Measurements from ENCODE around the gene EIF2S3.

Gene EIF2S3

GRCh38 chrX:24081661-24082154 lies 27.0 kb downstream of the EIF2S3 start:
- TF ChIP-seq GATA1 (IDR thresholded peaks at IDR 0.05; ENCODE audit: low read depth, low read length) (no peak), POLR2A (IDR thresholded peaks at IDR 0.05; ENCODE audit: low read length) (no peak)
- peak; percentile 77 to 81 for DNase-seq

- TF ChIP-seq POLR2A (IDR thresholded peaks at IDR 0.05; ENCODE audit: low read length) (no peak), GATA1 (IDR thresholded peaks at IDR 0.05; ENCODE audit: low read depth, low read length) (no peak)
- DNase-seq: no peak
These were observed 27.7 kb downstream of the EIF2S3 start for GRCh38 chrX:24082447-24082846.

GRCh38 chrX:24085101-24085500 lies 30.3 kb downstream of the EIF2S3 start:
- TF ChIP-seq GATA1 (IDR thresholded peaks at IDR 0.05; ENCODE audit: low read depth, low read length): no peak
- no peak for TF ChIP-seq POLR2A (IDR thresholded peaks at IDR 0.05; ENCODE audit: low read length)
- no peak for DNase-seq

GRCh38 chrX:24090300-24091200 lies 35.8 kb downstream of the EIF2S3 start:
- no peak for DNase-seq
- TF ChIP-seq POLR2A (IDR thresholded peaks at IDR 0.05; ENCODE audit: low read length): no peak
- no peak for TF ChIP-seq GATA1 (IDR thresholded peaks at IDR 0.05; ENCODE audit: low read depth, low read length)

GRCh38 chrX:24093746-24094145 lies 39.0 kb downstream of the EIF2S3 start:
- no peak for DNase-seq
- no peak for TF ChIP-seq POLR2A (IDR thresholded peaks at IDR 0.05; ENCODE audit: low read length)
- TF ChIP-seq GATA1 (IDR thresholded peaks at IDR 0.05; ENCODE audit: low read depth, low read length): no peak

GRCh38 chrX:24097741-24098260 lies 43.0 kb downstream of the EIF2S3 start:
- TF ChIP-seq POLR2A (IDR thresholded peaks at IDR 0.05; ENCODE audit: low read length) (no peak), GATA1 (IDR thresholded peaks at IDR 0.05; ENCODE audit: low read depth, low read length) (no peak)
- no peak for DNase-seq

- no peak for TF ChIP-seq GATA1 (IDR thresholded peaks at IDR 0.05; ENCODE audit: low read depth, low read length)
- no peak for TF ChIP-seq POLR2A (IDR thresholded peaks at IDR 0.05; ENCODE audit: low read length)
- no peak for DNase-seq
These were observed 44.2 kb downstream of the EIF2S3 start for GRCh38 chrX:24098932-24099331.

- TF ChIP-seq GATA1 (IDR thresholded peaks at IDR 0.05; ENCODE audit: low read depth, low read length): no peak
- TF ChIP-seq POLR2A (IDR thresholded peaks at IDR 0.05; ENCODE audit: low read length): no peak
- DNase-seq: no peak
These were observed 44.6 kb downstream of the EIF2S3 start for GRCh38 chrX:24099394-24099793.

GRCh38 chrX:24100713-24101112 lies 46.0 kb downstream of the EIF2S3 start:
- DNase-seq: peak; percentile 0 to 1
- TF ChIP-seq GATA1 (IDR thresholded peaks at IDR 0.05; ENCODE audit: low read depth, low read length) (no peak), POLR2A (IDR thresholded peaks at IDR 0.05; ENCODE audit: low read length) (no peak)

GRCh38 chrX:24110069-24110468 lies 55.3 kb downstream of the EIF2S3 start:
- TF ChIP-seq GATA1 (IDR thresholded peaks at IDR 0.05; ENCODE audit: low read depth, low read length) (no peak), POLR2A (IDR thresholded peaks at IDR 0.05; ENCODE audit: low read length) (no peak)
- no peak for DNase-seq

- no peak for DNase-seq
- TF ChIP-seq GATA1 (IDR thresholded peaks at IDR 0.05; ENCODE audit: low read depth, low read length) (no peak), POLR2A (IDR thresholded peaks at IDR 0.05; ENCODE audit: low read length) (no peak)
These were observed 58.4 kb downstream of the EIF2S3 start for GRCh38 chrX:24113181-24113580.

- TF ChIP-seq POLR2A (IDR thresholded peaks at IDR 0.05; ENCODE audit: low read length) (no peak), GATA1 (IDR thresholded peaks at IDR 0.05; ENCODE audit: low read depth, low read length) (no peak)
- DNase-seq: no peak
These were observed 62.5 kb downstream of the EIF2S3 start for GRCh38 chrX:24117258-24117657.

GRCh38 chrX:24124244-24124799 lies 69.6 kb downstream of the EIF2S3 start:
- TF ChIP-seq POLR2A (IDR thresholded peaks at IDR 0.05; ENCODE audit: low read length) (no peak), GATA1 (IDR thresholded peaks at IDR 0.05; ENCODE audit: low read depth, low read length) (no peak)
- no peak for DNase-seq

- DNase-seq: no peak
- TF ChIP-seq GATA1 (IDR thresholded peaks at IDR 0.05; ENCODE audit: low read depth, low read length): no peak
These were observed 70.4 kb downstream of the EIF2S3 start for GRCh38 chrX:24125028-24125612.

All from erythroblast (primary cell).